ENCODE measurements around the gene ATOH8.

ATOH8 gene

GRCh38 chr2:85810371-85811179 lies 56.8 kb downstream of the ATOH8 start:
- no peak overlapping the region for H3K4me2 ChIP-seq (ENCODE audit: low read length)
- H3K79me2 ChIP-seq (ENCODE audit: insufficient read depth, low read length), result no peaks in the 10 kb centered on the region
- no peak overlapping the region for H3K9ac ChIP-seq (ENCODE audit: low read length)
- no peak overlapping the region for H2AFZ ChIP-seq (ENCODE audit: low read length)
- peaks cover 8% of the 10 kb centered on the region; the same call in 1 of the 2 replicates for H3K27me3 ChIP-seq (ENCODE audit: insufficient read depth, low read length)
- H3K36me3 ChIP-seq (ENCODE audit: insufficient read depth, low read length), result no peaks in the 10 kb centered on the region
- no peak overlapping the region for H3K27ac ChIP-seq (ENCODE audit: low read depth, low read length, poor library complexity, severe bottlenecking)
- no peaks in the 10 kb centered on the region for H3K9me3 ChIP-seq (ENCODE audit: low read length)
- no peaks in the 10 kb centered on the region for H4K20me1 ChIP-seq (ENCODE audit: insufficient read depth, low read length)
- H3K4me3 ChIP-seq (ENCODE audit: low read depth, low read length, poor library complexity, severe bottlenecking), result no peak overlapping the region
- no peaks in the 10 kb centered on the region for H3K4me1 ChIP-seq (ENCODE audit: insufficient read depth, low read length, severe bottlenecking)
- no peaks in the 10 kb centered on the region for H3F3A ChIP-seq (ENCODE audit: insufficient read depth, low read length)
- no peaks in the 10 kb centered on the region for H3K9me2 ChIP-seq (ENCODE audit: low read depth, low read length)
- TF ChIP-seq EZH2 (IDR thresholded peaks at IDR 0.05; ENCODE audit: borderline replicate concordance, low read length) (no peak), CTCF (IDR thresholded peaks at IDR 0.05; ENCODE audit: low read length) (no peak)

- no peak overlapping the region for H3K27ac ChIP-seq (ENCODE audit: low read depth, low read length, poor library complexity, severe bottlenecking)
- no peaks in the 10 kb centered on the region for H3K36me3 ChIP-seq (ENCODE audit: insufficient read depth, low read length)
- H3K4me3 ChIP-seq (ENCODE audit: low read depth, low read length, poor library complexity, severe bottlenecking), result no peak overlapping the region
- no peaks in the 10 kb centered on the region for H3K9me2 ChIP-seq (ENCODE audit: low read depth, low read length)
- H3K79me2 ChIP-seq (ENCODE audit: insufficient read depth, low read length), result no peaks in the 10 kb centered on the region
- peaks cover 8% of the 10 kb centered on the region; the same call in 1 of the 2 replicates for H3K27me3 ChIP-seq (ENCODE audit: insufficient read depth, low read length)
- no peaks in the 10 kb centered on the region for H3K9me3 ChIP-seq (ENCODE audit: low read length)
- H3K4me1 ChIP-seq (ENCODE audit: insufficient read depth, low read length, severe bottlenecking), result no peaks in the 10 kb centered on the region
- H2AFZ ChIP-seq (ENCODE audit: low read length), result no peak overlapping the region
- H3K9ac ChIP-seq (ENCODE audit: low read length), result no peak overlapping the region
- H3K4me2 ChIP-seq (ENCODE audit: low read length), result no peak overlapping the region
- H4K20me1 ChIP-seq (ENCODE audit: insufficient read depth, low read length), result no peaks in the 10 kb centered on the region
- no peaks in the 10 kb centered on the region for H3F3A ChIP-seq (ENCODE audit: insufficient read depth, low read length)
- TF ChIP-seq EZH2 (IDR thresholded peaks at IDR 0.05; ENCODE audit: borderline replicate concordance, low read length) (no peak), CTCF (IDR thresholded peaks at IDR 0.05; ENCODE audit: low read length) (no peak)
These were observed 57.6 kb downstream of the ATOH8 start for GRCh38 chr2:85811180-85812093.

GRCh38 chr2:85812094-85812735 lies 58.4 kb downstream of the ATOH8 start:
- no peak overlapping the region for H3K4me2 ChIP-seq (ENCODE audit: low read length)

More at GRCh38 chr2:85812094-85812735, 58.4 kb downstream of the ATOH8 start:
- H3K36me3 ChIP-seq (ENCODE audit: insufficient read depth, low read length), result no peaks in the 10 kb centered on the region
- H3K9me2 ChIP-seq (ENCODE audit: low read depth, low read length), result no peaks in the 10 kb centered on the region
- no peaks in the 10 kb centered on the region for H3F3A ChIP-seq (ENCODE audit: insufficient read depth, low read length)
- no peaks in the 10 kb centered on the region for H3K9me3 ChIP-seq (ENCODE audit: low read length)
- H2AFZ ChIP-seq (ENCODE audit: low read length), result no peak overlapping the region
- H3K27me3 ChIP-seq (ENCODE audit: insufficient read depth, low read length), result peaks cover 8% of the 10 kb centered on the region; the same call in 1 of the 2 replicates
- no peaks in the 10 kb centered on the region for H4K20me1 ChIP-seq (ENCODE audit: insufficient read depth, low read length)
- H3K27ac ChIP-seq (ENCODE audit: low read depth, low read length, poor library complexity, severe bottlenecking), result no peak overlapping the region
- H3K4me3 ChIP-seq (ENCODE audit: low read depth, low read length, poor library complexity, severe bottlenecking), result no peak overlapping the region
- no peaks in the 10 kb centered on the region for H3K4me1 ChIP-seq (ENCODE audit: insufficient read depth, low read length, severe bottlenecking)
- H3K79me2 ChIP-seq (ENCODE audit: insufficient read depth, low read length), result no peaks in the 10 kb centered on the region
- TF ChIP-seq EZH2 (IDR thresholded peaks at IDR 0.05; ENCODE audit: borderline replicate concordance, low read length) (no peak), CTCF (IDR thresholded peaks at IDR 0.05; ENCODE audit: low read length) (no peak)
- no peak overlapping the region for H3K9ac ChIP-seq (ENCODE audit: low read length)

All from OCI-LY1 (cell line).